GM19035 (cell line): ENCODE results near the gene CDH22.

Experiments
- ATAC-seq: cut with Tn5 transposase; IDR thresholded peaks from one replicate; pipeline ENCODE4 v1.9.1; 2021; ENCODE audit not compliant: unreplicated experiment

Gene CDH22

DNA sequence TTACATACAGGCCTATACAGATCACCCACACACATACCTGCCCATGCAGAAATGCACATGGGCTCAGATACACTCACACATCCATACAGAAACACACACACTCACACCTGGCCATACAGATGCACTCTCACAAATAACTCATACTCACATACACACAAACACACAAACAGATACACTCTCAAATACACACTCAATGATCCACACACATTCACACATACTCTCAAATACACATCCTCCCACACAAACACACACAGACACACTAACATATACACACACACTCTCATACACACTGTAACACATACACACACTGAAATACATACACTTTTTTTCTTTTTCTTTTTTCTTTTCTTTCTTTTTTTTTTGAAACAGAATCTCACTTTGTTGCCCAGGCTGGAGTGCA, 90.7 kb downstream of the CDH22 start:
- no peak for ATAC-seq

DNA sequence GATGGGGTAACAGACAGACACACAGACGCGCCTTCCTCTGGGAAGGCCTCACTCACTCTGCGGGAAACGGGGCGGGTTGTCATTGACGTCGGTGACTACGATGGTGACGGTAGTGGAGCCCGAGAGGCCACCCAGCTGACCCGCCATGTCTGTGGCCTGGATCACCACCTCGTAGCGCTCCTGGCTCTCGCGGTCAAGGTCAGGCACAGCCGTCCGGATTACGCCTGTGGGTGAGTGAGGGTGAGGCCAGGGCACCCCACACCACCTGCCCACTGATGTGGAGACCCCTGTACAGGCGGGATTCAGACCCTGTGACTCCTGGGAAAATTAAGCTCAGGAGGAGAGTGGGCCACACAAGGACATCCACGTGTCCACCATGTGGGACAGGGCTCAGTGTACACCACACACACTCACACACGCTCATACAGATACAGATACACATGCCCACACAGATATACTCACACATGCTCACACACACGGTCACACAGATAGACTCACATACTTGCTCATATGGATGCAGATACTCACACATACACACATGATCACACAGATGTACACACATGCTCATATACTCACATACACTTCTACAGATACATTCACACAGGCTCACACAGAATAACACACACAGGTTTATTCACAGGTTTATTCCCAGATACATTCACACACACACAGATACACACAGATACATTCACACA, 91.4 kb downstream of the CDH22 start:
- ATAC-seq: no peak

DNA sequence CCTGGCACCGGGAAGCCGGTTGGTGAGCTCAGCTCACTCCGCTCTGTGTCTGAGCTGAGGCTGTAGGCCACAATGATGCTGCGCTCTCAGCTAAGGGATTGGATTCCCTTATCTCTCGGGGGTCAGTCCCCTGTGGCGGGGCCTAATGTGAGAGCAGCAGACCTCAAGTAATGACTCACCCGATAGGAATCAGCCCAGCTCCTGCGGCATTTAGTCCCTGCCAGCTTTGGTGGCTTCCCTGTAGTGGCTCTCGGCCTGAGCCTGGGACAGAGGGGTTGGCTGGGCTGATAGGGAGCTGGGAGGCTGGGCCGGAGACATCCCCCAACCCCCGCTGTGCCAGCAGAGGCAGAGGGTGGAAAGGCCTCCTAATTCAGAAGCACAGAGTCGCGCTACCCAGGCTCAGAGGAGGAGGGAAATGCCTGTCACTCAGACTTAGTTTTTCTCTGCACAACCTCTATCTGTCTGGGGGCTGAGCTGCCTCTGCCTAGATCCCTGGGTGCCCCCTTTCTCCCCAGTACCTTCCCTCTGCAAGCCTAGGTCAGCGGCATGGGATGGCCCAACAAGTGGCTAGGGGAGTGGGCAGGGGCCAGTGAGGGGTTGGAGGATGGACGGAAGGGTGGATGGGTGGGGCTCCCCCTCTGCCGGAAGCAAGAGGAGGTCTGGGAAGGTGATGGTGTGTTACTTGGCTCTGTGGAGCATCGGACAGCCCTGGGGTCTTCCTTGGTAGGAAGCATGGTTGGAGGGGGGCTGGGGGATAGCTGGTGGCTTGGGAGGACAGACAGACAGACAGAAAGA, 92.2 kb downstream of the CDH22 start:
- no peak for ATAC-seq

DNA sequence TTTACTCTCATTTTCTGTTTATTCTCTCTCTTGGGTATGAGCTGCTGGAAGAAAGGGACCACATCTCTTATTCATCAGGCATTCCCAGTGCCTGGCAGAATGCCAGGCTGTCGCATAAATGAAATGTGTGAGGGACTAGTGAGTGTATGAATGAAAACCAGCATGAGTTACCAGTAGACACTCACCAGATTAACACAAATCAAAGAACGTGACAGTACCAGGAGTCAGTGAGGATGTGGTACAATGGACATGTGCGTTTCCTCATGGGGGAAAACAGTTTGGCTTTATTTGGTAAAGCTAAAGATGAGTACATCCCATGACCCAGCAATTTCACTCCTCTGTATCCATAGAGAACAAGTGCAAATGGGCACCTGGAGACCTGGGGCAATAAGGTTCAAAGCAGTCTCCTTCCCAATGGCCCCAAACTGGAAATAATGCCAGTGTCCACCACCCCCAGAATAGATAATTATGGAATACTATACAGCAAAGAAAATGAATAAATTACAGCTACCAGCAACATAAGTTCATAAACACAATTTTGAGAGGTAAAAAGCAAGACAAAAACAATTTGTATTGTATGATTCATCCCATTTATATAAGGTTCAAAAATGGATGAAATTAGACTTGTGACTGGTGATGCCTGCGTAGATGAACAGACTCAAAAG, 93.3 kb downstream of the CDH22 start:
- no peak for ATAC-seq

DNA sequence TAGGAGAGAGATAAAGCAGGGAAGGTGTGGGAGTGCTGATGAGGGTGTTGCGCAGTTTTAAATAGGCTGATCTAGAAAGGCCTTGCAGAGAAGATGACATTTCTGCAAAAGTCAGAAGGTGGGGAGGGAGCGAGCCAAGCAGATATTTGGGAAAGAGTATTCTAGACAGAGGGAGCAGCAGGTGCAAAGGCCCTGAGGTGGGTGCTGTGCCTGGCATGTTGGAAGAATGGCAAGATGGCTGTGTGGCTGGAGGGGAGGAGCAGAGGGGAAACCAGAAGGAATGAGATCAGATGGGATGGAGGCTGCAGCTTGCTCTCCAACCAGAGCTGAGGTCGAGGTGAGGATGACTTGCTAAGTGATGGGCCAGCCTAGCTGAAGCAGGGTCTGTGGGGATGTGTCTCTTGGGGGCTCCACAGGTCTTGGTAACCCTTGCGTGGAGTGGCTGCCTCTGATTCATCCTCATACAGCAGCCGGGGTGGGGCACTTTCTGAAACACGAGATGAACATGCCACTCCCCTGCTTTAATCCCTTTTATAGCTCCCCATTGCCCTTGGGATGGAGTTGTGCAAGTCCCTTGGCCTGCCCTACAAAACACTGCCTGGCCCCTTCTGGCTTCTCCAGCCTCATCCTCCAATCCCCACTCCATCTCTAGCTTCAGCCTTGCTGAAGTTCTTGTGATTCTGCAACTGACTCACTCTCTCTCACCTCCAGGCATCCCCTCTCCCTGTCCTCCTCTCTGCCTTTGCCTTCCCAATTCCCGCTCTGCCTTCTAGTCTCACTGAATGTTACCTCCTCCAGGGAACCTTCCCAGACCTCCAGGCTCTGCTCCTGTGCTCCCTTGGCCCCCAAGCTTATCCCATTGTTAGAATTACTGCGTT, 94.1 kb downstream of the CDH22 start:
- ATAC-seq: no peak

DNA sequence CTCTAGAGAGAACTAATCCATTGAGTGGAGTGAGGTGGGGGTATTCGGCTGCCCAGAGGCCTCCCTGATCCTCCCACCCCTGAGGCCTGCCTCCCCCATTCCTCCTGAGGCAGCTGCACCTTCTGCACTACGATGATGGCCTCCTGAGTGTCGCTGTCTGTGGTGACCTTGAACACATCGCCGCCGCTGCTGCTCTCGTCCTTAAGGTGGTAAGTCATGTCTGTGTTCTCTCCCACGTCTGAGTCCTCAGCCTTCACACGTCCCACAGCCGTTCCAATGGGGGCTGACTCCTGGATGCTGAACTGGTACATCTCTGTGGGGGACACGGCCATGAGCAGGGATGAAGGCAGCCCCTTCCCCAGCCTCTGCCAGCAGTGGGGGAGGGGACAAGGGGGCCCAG, 95.4 kb downstream of the CDH22 start:
- ATAC-seq: no peak

DNA sequence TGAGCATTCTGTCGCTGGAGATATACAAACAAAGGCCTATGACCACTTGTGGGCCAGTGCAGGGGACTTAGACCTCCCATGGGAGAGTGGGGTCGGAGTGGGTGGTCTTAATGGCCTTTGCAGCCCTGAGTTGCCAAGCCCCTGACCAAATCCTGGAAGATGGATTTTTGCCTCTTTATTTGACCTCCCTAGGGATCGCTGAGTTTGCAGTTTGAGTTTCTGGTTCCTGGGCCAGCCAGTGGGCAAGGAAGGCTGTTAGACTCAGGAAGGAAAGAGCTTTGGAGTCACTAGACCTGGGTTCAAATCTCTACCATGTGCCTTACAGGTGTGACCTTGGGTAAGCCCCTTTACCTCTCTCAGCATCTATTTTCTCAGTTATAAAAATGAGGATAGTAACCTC, 96.0 kb downstream of the CDH22 start:
- no peak for ATAC-seq

DNA sequence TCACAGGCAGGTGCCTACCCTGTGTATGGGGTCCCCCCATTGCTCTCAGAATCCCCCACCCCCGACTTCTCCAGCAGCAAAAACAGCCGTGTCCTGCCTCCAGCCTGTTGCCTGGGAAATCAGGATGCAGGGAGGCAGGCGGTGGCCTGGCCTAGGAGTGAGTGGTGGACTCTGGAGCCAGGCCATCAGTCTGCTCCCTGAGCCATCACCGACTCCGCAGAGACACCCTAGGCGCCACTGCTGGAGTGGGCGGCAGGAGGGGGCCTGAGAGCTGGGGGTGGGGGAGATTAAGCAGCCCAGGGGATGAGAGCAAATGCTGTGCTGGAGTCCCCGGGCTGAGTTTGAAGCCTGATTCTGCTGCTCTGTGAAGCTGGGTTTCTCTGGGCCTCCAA, 97.0 kb downstream of the CDH22 start:
- no peak for ATAC-seq

DNA sequence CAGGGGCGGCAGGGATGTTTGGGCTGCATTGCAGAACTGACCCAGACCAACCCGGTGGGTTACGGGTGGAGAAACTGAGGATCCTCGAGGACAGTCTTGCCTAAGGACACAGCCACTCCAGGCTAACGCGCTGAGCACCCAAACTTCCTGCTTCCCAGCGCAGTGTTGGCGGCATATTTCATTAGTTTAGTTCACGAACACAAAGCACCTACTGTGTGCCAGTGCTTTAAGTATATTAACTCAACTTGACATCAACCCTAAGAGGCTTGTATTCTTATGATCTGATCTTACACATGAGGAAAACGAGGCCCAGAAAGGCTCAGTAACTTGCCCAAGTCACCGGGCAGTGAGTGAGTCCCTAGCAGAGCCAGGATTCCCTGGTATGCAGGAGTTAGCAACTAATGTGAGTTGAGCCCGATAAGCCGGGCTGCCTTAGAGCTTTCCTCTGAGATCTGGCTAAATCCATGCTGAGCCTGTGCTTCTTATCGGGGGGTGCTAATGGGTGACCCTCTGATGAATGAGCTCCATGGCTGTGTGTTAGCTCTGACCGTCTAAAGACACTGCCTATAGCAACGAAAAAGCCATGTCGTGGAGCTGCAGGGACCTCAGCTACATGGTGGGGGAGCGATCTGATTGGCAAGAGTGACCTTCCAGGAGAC, 97.5 kb downstream of the CDH22 start:
- no peak for ATAC-seq

DNA sequence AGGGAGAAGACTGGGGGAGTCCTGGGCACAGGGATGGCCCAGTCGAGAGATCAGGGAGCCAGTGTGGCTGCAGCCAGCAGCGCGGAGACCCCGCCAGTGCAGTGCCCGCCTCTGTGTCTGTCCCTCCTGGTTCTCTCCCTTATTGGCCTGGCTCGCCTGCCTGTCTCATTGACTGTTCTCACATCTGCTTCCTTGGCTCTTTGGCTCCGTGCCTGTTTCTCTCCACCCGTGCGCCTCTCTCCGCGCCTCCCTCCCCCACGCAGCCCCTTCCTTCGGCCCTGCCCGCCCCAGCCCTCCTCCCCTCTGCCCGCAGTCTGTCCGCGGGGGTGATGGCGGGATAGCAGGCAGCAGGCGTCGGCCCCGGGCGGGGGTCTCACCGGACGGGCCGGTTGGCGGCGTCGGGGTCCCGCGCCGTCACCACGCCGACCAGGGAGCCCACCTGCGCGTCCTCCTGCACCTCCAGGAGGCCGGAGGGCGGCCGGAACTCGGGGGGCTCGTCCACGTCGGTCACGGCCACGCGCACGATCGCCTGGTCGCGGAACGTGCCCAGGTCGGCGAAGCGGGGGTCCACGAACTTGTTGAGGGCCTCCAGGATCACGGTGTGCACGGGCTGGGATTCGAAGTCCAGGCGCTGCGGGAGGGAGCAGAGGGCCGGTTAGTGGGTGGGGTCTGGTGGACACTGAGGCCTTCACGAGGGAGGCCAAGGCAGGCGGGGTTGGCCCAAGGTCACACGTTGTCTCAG, 98.2 kb downstream of the CDH22 start:
- ATAC-seq: no peak

DNA sequence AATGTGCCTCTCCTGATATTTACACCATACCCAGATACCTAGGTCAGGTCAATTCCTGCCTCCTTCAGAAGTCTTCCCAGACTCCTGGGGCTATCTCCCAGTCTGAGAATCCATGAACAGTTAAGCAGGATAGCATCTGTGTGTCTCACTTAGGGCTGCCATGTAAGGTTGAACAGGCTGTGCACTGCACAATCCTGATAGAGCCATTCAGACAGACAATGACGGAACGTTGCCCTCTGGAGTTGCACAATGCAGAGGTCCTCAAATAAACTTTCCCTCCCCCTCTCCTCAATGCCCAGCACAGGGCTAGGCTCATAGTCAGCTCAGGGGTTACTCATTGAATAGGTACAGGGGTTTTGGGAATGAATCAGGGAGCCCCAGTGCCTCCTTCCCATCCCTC, 100.5 kb downstream of the CDH22 start:
- ATAC-seq: no peak

DNA sequence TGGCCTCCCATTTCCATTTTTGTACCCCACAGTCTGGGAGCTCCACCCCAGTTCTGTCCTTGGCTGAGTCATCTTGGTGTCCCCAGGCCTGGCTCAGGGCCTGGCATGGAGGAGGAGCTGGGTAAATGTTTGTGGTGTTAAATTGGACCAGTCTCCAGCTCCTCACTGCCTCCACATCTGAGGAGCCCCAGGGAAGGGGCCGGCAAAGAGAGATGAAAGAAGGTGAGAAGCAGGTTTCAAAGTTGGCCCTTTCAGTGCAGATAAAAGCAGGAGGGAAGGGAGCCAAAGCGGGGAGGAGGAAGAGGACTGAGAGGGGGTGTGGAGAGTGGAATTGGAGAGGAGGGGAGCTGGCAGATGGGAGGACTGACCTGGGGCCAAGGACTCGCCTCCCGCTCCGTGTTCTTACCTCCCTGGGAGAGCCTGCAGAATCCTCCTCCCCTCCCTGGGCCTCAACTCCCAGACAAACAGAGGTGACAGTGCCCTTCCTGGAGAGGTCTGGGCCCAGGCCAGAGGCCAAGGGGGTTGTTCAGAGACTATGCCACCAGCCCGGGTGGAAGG, 101.2 kb downstream of the CDH22 start:
- no peak for ATAC-seq

DNA sequence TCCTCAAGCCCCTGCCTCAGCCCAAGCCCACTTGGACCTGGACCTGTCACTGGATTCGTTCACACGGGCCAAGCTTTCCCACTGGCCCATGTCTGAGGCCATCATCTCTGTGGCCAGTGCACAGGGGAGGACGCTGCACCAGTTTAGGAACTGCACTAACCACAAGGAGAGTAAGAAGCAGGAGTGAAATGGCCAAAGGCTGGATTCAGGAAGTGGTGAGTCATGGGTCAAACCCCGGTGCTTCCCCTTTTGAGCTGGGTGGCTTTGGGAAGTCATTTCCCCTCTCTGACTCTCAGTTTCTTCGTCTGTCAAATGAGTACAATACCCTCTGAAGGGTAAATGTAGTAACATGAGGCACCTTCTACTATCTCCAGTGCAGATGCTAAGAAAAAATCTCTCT, 102.3 kb downstream of the CDH22 start:
- no peak for ATAC-seq

DNA sequence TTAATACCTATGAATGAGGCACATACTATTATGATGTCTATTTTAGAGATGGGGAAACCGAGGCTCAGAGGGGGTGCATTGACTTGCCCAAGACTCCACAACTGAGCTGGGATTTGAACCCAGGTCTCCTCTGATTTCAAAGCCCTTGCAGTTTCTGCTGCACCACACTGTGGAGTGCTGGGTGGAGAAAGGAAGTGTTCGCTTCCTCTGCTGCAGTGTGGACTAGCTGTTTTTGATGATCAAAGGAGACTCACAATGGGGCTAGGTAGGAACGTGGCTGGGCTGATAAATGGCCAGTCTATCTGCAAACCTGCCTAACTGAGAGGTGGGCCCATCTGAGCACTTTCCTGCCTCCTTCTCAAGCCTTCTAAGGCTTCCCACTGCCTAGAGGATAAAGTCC, 102.9 kb downstream of the CDH22 start:
- no peak for ATAC-seq

DNA sequence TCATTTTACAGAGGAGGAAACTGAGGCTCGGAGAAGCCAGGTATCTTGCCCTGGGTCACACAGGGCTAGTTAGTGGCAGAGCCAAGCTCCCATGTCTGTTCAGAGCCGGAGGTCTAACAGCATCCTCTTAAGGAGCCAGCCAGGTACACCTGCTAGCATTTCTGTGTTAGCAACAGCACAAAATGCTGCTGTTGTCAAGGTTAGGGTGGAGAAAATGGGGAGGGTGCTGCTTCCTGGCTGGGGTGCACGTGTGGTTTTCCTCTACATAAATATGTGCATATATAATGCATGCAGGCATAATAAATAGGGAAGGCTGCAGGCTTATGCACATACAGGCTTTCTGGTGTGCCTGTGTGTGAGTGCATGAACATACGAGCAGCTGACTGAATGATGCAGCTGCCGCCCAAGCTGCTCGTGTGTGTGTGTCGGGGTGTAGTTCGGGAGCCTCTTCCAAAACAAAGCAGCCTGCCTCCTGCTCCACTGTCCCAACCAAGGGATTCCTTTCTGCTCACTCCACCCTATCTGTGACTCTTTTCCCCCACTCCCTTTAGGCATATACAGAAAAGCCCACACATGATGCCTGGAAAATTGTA, 103.6 kb downstream of the CDH22 start:
- no peak for ATAC-seq

DNA sequence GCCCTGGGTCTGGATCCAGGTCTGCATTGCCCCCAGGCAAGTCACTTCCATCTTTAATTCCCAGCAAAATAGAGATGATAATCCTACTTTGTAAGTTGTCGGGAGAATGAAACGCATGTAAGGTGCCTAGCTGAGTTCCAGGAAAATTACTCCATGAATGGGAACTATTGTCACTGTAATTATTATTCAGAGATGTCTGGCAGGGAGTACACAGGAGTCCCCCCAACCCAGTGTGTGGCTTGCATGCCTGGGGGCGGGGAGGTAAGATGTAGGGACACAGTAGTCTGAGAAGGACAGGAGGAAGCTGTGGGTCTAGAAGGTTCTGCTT, 104.8 kb downstream of the CDH22 start:
- ATAC-seq: no peak

DNA sequence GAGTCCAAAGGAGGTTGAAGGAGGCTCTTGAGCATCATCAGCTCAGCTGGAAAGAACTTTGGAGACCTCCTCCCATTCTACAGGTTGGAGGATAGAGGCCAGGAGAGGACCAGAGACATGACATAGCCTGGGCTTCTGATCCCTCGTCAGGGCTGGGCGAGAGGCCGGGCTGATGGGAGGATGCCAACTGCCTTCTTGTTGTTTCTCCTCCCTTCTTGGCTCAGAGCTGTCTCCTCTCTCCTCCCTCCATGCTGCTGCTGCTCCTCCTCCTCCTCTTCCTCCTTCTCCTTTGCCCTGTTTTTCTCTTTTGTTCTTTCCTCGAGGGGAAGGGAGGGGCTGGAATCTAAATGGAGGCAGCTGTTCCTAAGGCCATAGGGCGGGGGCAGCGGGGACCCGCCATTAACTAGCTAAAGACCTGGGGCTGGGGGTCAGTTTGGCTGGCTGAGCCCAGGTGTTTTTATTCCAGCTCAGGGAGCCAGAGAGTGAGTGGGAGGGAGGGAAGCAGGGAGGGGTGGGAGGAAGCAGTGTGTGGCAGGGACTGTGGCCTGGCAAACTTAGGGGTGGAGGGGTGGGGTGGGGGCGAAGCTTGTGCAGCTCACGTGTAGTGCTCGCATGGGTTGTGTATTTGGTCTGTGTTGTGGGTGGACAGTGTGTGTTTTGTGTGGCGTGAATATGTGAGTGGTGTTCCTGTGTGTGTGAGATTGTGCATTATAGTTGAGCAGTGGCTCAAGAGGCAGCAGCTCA, 105.4 kb downstream of the CDH22 start:
- ATAC-seq: no peak
